Immature natural killer cell (primary cell): ENCODE results near the gene TMF1. TPM values are rescaled to one million over a fixed set of nuclear protein-coding genes. Genes with fewer than 3 reads are reported as not detected.
A peak's percentile ranks its signal among the peaks of the same experiment; 100 is the strongest.

ENCODE experiments used
- DNase-seq, 3 donors: peaks; one replicate each; pipeline ENCODE4 v3.0.0; 2022; ENCODE audit warnings: mixed read lengths in 1 of 3
- H3K27ac Mint-ChIP-seq, 6 donors: one replicate each; pipeline ENCODE4 v1.8.0; 2020; ENCODE audit warnings: mixed read lengths in 6 of 6, mild to moderate bottlenecking in 5 of 6, inconsistent platforms in 4 of 6, moderate library complexity in 3 of 6
- H3K27me3 Mint-ChIP-seq, 3 donors: one replicate each; pipeline ENCODE4 v1.8.0; 2020 to 2021; ENCODE audit warnings: low read depth in 3 of 3, mild to moderate bottlenecking in 3 of 3, mixed read lengths in 3 of 3, moderate library complexity in 3 of 3, inconsistent platforms in 1 of 3
- H3K36me3 Mint-ChIP-seq, 3 donors: one replicate each; pipeline ENCODE4 v1.8.0; 2020; ENCODE audit warnings: mixed read lengths in 3 of 3, inconsistent platforms in 2 of 3, mild to moderate bottlenecking in 2 of 3
- H3K4me1 Mint-ChIP-seq, 2 donors: one replicate each; pipeline ENCODE4 v1.8.0; 2020; ENCODE audit warnings: inconsistent platforms in 2 of 2, mild to moderate bottlenecking in 2 of 2, mixed read lengths in 2 of 2, moderate library complexity in 1 of 2
- H3K4me3 Mint-ChIP-seq, 5 donors: one replicate each; pipeline ENCODE4 v1.8.0; 2020; ENCODE audit warnings: mild to moderate bottlenecking in 5 of 5, mixed read lengths in 5 of 5, inconsistent platforms in 3 of 5, moderate library complexity in 3 of 5
- H3K9me3 Mint-ChIP-seq, 6 donors: one replicate each; pipeline ENCODE4 v1.8.0; 2020; ENCODE audit warnings: mild to moderate bottlenecking in 6 of 6, mixed read lengths in 6 of 6, inconsistent platforms in 4 of 6, moderate library complexity in 3 of 6
- polyA plus RNA-seq, 3 donors: library from polyadenylated mRNA; unstranded; fragments of 300-500 nt; fragmentation: Illumina TruSeq; gene quantifications; one replicate each; pipeline ENCODE4 v1.2.3, GENCODE V29; 2021

TMF1 gene
- polyA plus RNA-seq, 3 donors from 2014 or later: 18.5 to 41.0 (median 22.4) TPM

DNA sequence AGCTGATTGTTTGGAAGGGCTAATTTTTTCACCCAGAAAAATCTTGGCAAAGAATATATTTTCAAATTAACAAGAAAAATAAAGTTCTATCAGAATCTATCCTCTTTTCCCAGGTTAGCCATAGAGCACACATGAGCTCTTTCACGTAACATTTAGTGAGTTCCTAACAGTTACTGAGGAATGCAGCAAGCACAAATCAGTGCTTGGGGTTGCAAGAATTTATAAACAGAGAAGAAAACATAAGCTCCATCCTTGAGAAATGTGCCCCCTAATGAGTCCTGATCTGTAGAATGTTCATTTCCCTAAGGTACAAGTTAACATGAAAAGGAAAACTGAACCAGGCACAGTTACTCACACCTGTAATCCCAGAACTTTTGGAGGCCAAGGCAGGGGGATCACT, 52.5 kb downstream of the TMF1 start:
- H3K36me3 Mint-ChIP-seq: peaks cover 21 to 46% (median 32%) of the 10 kb centered on the region in 3 donors
- no peak overlapping the region for H3K4me3 Mint-ChIP-seq
- no peak overlapping the region for H3K27ac Mint-ChIP-seq
- DNase-seq: no peak
- no peaks in the 10 kb centered on the region for H3K9me3 Mint-ChIP-seq
- no peaks in the 10 kb centered on the region for H3K27me3 Mint-ChIP-seq
- no peaks in the 10 kb centered on the region for H3K4me1 Mint-ChIP-seq

DNA sequence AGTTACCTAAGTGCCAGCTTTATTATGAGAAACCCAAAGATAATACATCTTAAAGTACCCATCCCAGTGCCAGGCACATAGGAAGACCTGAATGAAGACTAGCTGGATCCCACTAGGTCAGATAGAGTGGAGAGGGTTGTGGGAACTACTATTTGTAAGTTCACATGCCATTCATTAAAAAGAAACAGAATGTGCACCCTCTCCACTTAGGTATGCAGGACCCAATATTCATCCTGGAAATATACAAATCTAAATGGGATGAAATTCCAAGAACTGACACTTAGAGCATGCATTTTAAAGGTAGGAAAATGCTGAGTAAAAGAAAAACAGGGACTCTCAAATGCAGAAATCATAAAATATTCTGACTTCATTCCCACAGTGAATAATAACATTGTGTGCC, 53.0 kb downstream of the TMF1 start:
- DNase-seq: no peak

DNA sequence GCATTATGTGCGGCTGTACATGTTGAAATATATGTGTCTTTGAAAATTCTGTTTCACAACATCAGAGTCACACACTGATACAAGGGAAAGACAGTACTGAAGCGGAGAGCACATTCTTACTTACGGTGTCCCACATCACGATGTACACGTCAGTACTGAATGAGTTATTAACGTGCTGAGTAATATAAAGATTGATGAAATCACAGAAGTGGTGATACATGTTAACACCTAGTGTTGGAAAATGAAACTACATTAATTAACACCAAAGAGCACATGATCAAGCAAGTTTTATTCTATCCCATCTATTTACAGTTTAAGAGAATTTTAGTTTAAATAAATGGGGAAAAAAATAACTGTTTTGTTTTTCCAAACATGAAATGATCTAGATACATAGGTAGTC, 54.2 kb downstream of the TMF1 start:
- H3K36me3 Mint-ChIP-seq: peaks cover 25 to 47% (median 33%) of the 10 kb centered on the region in 3 donors
- H3K4me3 Mint-ChIP-seq: no peak overlapping the region
- no peaks in the 10 kb centered on the region for H3K9me3 Mint-ChIP-seq
- H3K27ac Mint-ChIP-seq: no peak overlapping the region
- no peaks in the 10 kb centered on the region for H3K27me3 Mint-ChIP-seq
- DNase-seq: no peak
- no peaks in the 10 kb centered on the region for H3K4me1 Mint-ChIP-seq

More for the DNA sequence above, 53.0 kb downstream of the TMF1 start:
- Mint-ChIP-seq H3K27ac (no peak overlapping the region), H3K27me3 (no peaks in the 10 kb centered on the region), H3K36me3 (peaks cover 21 to 45% (median 32%) of the 10 kb centered on the region in 3 donors), H3K4me3 (no peak overlapping the region), H3K9me3 (no peaks in the 10 kb centered on the region), H3K4me1 (no peaks in the 10 kb centered on the region)

DNA sequence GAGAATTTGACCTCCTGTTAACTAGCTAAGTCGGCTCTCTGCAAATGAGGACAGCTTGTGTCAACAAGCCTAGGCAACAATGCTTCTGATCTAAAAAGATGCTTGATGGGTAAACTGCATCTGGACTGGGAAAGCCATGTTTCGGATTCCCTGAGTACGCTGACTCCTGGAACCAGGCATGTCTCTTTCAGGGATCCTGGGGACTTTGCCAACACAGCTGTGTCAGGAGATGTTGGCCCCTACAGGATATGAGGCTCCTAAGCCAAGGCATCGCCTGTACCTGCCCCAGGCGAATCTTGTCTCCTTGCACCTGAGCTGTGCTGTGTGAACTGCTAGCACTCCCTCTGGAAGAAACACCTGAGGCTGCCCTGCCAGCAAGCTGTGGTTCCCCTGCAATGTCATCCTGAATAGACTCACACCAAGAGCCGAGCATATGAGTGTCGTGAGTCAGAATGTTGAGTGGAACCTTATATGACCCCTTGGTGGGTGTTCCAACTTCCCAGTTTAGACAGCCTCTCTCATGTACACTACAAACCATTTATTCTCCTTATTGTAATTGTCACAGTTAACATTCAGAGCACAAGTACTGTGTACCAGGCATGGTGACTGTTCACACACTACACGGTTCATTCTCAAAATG, 55.7 kb downstream of the TMF1 start:
- peaks cover 26 to 47% (median 33%) of the 10 kb centered on the region in 3 donors for H3K36me3 Mint-ChIP-seq
- H3K27me3 Mint-ChIP-seq: no peaks in the 10 kb centered on the region
- no peak for DNase-seq
- no peaks in the 10 kb centered on the region for H3K4me1 Mint-ChIP-seq
- H3K9me3 Mint-ChIP-seq: no peaks in the 10 kb centered on the region
- H3K27ac Mint-ChIP-seq: no peak overlapping the region
- H3K4me3 Mint-ChIP-seq: no peak overlapping the region

DNA sequence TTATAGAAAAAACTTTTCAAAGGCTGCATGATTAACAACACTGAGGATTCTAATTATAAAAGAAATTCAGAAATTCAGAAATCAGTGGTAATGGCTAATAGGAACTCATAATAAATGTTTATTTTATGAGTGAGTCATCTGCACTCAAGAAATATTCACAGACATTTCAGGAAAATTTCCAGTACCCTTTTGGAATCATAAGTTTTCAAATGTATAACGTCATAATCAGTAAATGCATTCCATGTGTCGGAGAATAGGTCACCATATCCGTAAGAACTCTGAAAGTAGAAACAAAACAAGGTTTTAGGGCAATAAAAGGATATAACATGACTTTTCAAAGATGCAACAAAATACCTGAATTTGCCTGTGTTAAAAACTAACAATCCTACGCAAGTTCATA, 63.4 kb downstream of the TMF1 start:
- no peaks in the 10 kb centered on the region for H3K9me3 Mint-ChIP-seq
- peaks cover 19 to 56% (median 48%) of the 10 kb centered on the region in 3 donors for H3K36me3 Mint-ChIP-seq
- H3K27ac Mint-ChIP-seq: no peak overlapping the region
- no peaks in the 10 kb centered on the region for H3K4me1 Mint-ChIP-seq
- H3K4me3 Mint-ChIP-seq: no peak overlapping the region
- no peak for DNase-seq
- peaks cover 0 to 2% (median 0%) of the 10 kb centered on the region in 3 donors for H3K27me3 Mint-ChIP-seq

DNA sequence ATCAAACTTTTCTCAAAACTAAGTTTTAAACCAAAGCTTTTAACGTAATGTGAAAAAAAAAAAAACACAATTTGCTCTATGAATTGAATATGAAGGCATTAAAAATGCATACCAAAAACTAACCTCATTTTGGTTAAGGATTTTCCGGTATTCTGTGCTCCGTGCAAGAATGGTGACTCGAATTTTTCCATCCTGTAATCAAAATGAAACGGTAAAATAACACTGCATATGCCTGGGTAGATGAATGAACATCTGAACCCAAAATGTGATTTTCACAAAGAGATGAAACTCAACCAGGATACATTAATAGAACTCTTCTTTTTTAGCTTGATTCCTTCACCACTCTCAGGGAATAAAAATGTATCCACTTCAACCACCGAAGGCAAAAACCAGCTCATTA, 64.8 kb downstream of the TMF1 start:
- no peaks in the 10 kb centered on the region for H3K9me3 Mint-ChIP-seq
- no peak overlapping the region for H3K4me3 Mint-ChIP-seq
- H3K27me3 Mint-ChIP-seq: peaks cover 0 to 2% (median 0%) of the 10 kb centered on the region in 3 donors
- H3K4me1 Mint-ChIP-seq: no peaks in the 10 kb centered on the region
- peaks cover 12 to 52% (median 37%) of the 10 kb centered on the region in 3 donors for H3K36me3 Mint-ChIP-seq
- DNase-seq: no peak
- no peak overlapping the region for H3K27ac Mint-ChIP-seq

DNA sequence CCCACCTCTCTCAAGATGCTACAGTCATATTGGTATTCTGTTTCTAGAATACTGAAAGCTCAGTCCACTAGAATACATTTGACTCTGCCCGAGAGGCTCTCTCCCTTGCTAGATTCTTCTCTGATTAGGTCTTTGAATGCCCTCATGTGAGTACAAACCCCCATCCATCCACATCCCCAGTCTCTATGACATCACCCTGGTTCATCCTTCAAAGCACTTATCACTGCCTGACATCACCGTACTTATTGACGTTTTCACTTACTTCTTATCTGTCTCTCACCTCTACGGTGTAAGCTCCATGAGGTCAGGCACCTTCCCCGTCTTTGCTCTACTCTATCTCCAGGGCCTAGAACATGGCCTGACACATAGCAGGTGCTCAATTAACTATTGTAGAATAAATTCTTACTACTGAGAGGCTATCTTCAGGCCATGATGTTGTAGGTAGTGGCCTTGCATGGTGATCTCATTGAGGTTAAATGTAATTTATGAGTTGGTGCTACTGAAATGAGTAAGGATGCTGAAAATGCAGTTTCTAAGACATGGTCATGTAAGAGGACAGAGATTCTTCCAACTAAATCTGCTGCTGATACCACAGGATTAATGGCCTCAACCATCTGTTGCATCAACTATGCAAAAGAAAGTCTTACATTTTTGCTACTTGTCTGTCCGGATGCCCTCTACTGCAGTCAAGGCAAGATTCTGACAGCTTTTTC, 65.5 kb downstream of the TMF1 start:
- Mint-ChIP-seq H3K4me1 (no peaks in the 10 kb centered on the region), H3K27ac (no peak overlapping the region), H3K4me3 (no peak overlapping the region), H3K27me3 (peaks cover 0 to 2% (median 0%) of the 10 kb centered on the region in 3 donors), H3K9me3 (no peaks in the 10 kb centered on the region), H3K36me3 (peaks cover 12 to 46% (median 36%) of the 10 kb centered on the region in 3 donors)
- no peak for DNase-seq

DNA sequence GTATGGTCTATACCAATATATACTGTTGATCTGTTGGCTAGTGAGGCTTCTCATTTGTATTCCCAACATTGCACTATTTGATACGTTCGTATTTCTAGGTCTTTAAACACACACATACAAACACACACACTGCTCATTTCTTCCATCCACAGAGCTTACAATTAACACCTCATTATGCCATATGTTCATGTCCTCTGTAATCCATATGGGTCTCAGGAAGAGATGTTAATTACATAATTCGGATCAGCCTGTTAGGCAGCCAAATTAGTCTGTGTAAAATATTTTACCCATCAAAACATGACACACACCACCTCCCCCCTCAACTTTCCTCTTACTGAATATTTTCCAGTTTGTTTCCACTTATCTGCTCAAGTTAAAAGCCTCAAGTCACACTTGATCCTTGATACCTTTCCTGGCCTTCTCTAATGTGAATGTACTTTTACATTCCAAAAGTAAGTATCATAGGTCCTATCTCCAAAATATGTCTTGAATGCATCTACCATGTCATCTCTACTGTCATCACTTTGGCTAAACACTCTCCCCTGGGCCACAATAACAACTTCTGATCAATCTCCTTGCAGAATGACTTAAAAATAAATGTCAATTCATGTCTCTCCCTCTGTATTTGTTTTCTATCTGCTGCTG, 66.9 kb downstream of the TMF1 start:
- no peak overlapping the region for H3K4me3 Mint-ChIP-seq
- peaks cover 15 to 50% (median 44%) of the 10 kb centered on the region in 3 donors for H3K36me3 Mint-ChIP-seq
- H3K4me1 Mint-ChIP-seq: no peaks in the 10 kb centered on the region
- DNase-seq: no peak
- H3K27me3 Mint-ChIP-seq: peaks cover 0 to under 1% (median 0%) of the 10 kb centered on the region in 3 donors
- H3K27ac Mint-ChIP-seq: no peak overlapping the region
- no peaks in the 10 kb centered on the region for H3K9me3 Mint-ChIP-seq

DNA sequence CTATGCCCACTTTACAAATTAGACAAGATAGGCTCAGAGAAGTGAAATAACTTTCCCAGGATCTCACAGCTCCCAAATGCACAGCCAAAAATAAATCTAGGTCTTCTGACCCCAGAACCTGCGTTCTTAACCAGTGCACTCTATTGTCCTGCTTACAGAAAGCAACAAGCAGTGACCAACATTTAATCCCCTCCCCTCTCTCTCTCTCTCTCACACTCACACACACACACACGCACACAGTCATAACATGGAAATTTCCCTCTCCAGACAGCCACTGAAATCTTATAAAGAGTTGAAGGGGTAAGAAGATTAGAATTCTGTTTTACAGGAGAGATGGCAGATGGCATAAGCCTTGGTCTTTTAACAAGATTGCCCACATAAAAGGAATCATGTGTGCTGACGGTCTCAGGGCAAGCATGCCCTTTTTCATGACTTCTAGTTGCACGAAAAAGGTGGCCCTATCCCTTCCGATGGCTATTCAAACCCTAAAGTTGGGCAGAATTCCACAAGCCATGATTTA, 68.1 kb downstream of the TMF1 start:
- no peak for DNase-seq
- Mint-ChIP-seq H3K36me3 (peaks cover 22 to 50% (median 50%) of the 10 kb centered on the region in 3 donors), H3K27me3 (no peaks in the 10 kb centered on the region), H3K27ac (no peak overlapping the region), H3K4me1 (no peaks in the 10 kb centered on the region), H3K9me3 (no peaks in the 10 kb centered on the region), H3K4me3 (no peak overlapping the region)

DNA sequence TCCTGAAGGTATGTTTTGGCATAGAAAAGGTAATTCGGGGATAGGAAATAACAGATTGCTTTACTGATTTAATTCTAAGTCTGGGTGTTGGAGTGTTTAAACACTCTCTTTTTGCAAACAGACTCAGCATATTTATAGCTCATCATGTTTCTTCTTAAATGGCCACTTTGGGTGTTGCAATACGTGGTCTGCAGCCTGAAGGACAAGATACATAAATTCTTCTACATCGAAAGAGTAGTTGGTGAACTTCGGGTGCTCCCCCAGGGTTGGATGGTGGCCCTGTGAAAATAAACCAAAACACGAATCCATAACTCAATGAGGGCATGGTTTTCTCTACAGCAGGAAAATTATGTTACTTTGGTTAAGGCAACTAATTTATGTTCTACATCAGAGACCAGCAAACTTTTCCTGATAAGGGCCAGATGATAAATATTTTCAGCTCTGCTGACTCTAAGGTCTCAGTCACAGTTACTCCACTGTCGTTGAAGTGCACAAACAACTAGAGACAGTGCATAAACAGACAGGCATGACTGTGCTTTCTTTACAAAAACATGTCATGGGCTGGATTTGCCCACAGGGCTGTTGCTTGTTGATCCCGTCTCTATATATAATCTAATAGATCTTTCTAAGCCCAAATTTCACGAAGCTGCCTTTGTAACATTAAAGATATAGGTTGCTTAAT, 74.5 kb downstream of the TMF1 start:
- Mint-ChIP-seq H3K36me3 (peaks cover 19 to 33% (median 22%) of the 10 kb centered on the region in 3 donors), H3K27me3 (peaks cover 0 to 2% (median 0%) of the 10 kb centered on the region in 3 donors), H3K4me3 (no peak overlapping the region), H3K27ac (no peak overlapping the region), H3K9me3 (no peaks in the 10 kb centered on the region), H3K4me1 (no peaks in the 10 kb centered on the region)
- no peak for DNase-seq

DNA sequence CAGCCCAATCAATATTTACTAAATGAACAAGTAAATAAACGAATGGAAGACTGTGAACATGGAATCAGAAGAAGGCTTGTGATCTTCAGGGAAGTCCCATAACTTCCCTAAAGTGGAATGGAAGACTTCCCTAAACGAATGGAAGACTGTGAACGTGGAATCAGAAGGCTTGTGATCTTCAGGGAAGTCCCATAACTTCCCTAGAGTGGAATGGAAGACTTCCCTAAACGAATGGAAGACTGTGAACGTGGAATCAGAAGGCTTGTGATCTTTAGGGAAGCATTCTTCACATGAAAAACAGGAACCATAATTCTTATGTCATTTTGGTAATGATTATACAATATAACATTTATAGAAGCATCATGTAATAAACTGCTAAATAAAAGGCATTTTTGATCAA, 77.4 kb downstream of the TMF1 start:
- Mint-ChIP-seq H3K36me3 (peaks cover 13 to 25% (median 15%) of the 10 kb centered on the region in 3 donors), H3K4me3 (no peak overlapping the region), H3K27me3 (peaks cover 0 to 4% (median 3%) of the 10 kb centered on the region in 3 donors), H3K4me1 (no peaks in the 10 kb centered on the region), H3K9me3 (no peaks in the 10 kb centered on the region), H3K27ac (no peak overlapping the region)
- no peak for DNase-seq

DNA sequence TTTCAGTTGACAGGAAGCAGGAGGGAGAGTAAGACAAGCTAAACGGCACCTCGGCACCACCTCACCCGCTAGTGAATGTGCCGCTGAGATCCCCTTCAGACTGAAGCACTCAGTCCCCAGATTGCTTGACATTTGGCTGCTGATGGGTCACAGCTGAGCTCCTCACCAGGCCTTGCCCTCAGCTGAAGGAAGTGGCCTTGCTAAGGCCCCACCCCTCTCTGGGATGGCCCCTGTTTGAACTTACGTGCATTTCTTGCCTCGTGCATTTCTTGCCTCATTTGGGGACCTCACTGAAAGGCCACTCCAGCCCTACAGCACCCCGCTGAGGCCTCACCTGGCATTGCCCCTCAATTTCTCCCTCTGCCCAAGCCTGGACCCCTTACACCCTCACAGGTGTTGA, 78.5 kb downstream of the TMF1 start:
- Mint-ChIP-seq H3K4me1 (no peaks in the 10 kb centered on the region), H3K27ac (no peak overlapping the region), H3K9me3 (no peaks in the 10 kb centered on the region), H3K27me3 (peaks cover 2 to 3% (median 2%) of the 10 kb centered on the region in 3 donors), H3K36me3 (peaks cover 9 to 15% (median 13%) of the 10 kb centered on the region in 3 donors), H3K4me3 (no peak overlapping the region)
- DNase-seq: no peak

DNA sequence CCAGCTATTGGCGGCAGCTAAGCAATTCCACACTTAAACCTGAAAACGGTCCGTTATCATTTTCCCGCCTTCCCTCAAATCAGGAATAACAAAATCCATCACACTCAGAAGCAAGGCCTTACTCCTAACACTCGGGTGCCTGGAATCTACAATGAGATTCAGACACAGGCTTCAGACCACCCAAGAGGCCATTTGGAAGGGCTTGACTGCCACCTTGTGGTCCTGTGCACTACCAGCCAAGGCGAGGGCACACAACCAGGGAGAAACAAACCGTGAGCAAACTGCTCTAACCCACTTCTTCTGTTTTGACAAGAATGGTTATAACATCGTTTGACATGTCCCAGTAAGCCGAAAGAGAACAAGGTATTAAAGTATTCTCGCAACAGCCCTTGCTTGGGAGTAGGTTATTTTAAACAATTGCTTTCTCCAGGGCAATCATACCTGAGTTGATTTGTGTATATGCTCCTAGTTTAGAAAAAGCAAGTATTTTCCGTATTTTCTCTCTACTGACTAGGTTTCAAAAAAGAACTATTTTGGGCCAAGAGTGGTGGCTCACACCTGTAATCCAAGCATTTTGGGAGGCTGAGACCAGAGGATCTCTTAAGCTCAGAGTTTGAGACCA, 79.7 kb downstream of the TMF1 start:
- no peak overlapping the region for H3K27ac Mint-ChIP-seq
- DNase-seq: peak in 2 of 3 donors; percentile 0 to 19
- no peak overlapping the region for H3K4me3 Mint-ChIP-seq
- H3K36me3 Mint-ChIP-seq: peaks cover 2 to 9% (median 4%) of the 10 kb centered on the region in 3 donors
- H3K9me3 Mint-ChIP-seq: no peaks in the 10 kb centered on the region
- no peaks in the 10 kb centered on the region for H3K4me1 Mint-ChIP-seq
- H3K27me3 Mint-ChIP-seq: peaks cover 2 to 5% (median 3%) of the 10 kb centered on the region in 3 donors
